ENCODE measurements around the gene SIPA1L3.

- no peak for TF ChIP-seq CTCF (IDR thresholded peaks at IDR 0.05; ENCODE audit: insufficient read depth, low read depth, low read length)
- TF ChIP-seq EZH2 (IDR thresholded peaks at IDR 0.05; ENCODE audit: insufficient read depth, low read length) = no peak
Observed at GRCh38 chr19:37909661-37910199, 2.7 kb downstream of the SIPA1L3 start.
